Esophagus squamous epithelium (tissue), 5 donors: ENCODE data around the gene KRTAP3-2. TPM values are rescaled to one million over a fixed set of nuclear protein-coding genes. Genes with fewer than 3 reads are reported as not detected.
A peak's percentile ranks its signal among the peaks of the same experiment; 100 is the strongest.

Experiments
- DNase-seq: peaks from one replicate; lab custom pipeline; 2025; lab: John Stamatoyannopoulos, UW
- H3K27ac ChIP-seq, 4 donors: fragments of 200-600 bp; sonication (generic); one replicate each; pipeline ENCODE4 v1.5.1; 2016 to 2019; ENCODE audit warnings: mild to moderate bottlenecking in 1 of 4
- H3K27me3 ChIP-seq, 4 donors: fragments of 200-600 bp; sonication (generic); 1 replicate in 3 of 4; 2 replicates in 1 of 4; pipeline versions ENCODE4 v1.5.1 to v1.6.0; 2017 to 2021; ENCODE audit warnings: antibody characterized with exemption in 1 of 4
- H3K36me3 ChIP-seq, 3 donors: fragments of 200-600 bp; sonication (generic); one replicate each; pipeline ENCODE4 v1.5.1; 2016 to 2019
- H3K4me1 ChIP-seq, 3 donors: fragments of 200-600 bp; sonication (generic); one replicate each; pipeline ENCODE4 v1.5.1; 2017 to 2019
- H3K4me3 ChIP-seq, 4 donors: fragments of 200-600 bp; sonication (generic); 1 replicate in 3 of 4; 2 replicates in 1 of 4; pipeline ENCODE4 v1.5.1; 2016 to 2019; ENCODE audit warnings: mild to moderate bottlenecking in 2 of 4, moderate library complexity in 1 of 4
- H3K9me3 ChIP-seq, 3 donors: fragments of 200-600 bp; sonication (generic); one replicate each; pipeline ENCODE4 v1.5.1; 2016 to 2019
- POLR2A ChIP-seq, 4 donors: fragments of 450-650 bp; IDR thresholded peaks; one replicate each; pipeline ENCODE4 v1.6.1; 2017; ENCODE audit warnings: antibody characterized with exemption in 4 of 4, mild to moderate bottlenecking in 4 of 4, moderate library complexity in 3 of 4
- WGBS, 2 donors: methylation state at CpG; one replicate each; pipeline ENCODE4 v1.1.5; 2018; 5-methylcytosine and 5-hydroxymethylcytosine counted together
- intact Hi-C: fragments of 100-400 bp; cut with DNase I; formaldehyde crosslinking; loops from one replicate; pipeline ENCODE4 v1.15.0; 2022
- total RNA-seq, 4 donors: library from RNA; depleted of rRNA; stranded (reverse); fragments of >200 nt; gene quantifications; one replicate each; pipeline ENCODE4 v1.1.0, GENCODE V29; 2016
- TF ChIP-seq, protein P1 (sequence below), 6 experiments: fragments of 450-650 bp in 4 of 6; fragments of 200-600 bp in 2 of 6; sonication (generic) in 2 of 6; IDR thresholded peaks; one replicate each; pipeline ENCODE4 v1.5.1; 2016 to 2019; ENCODE audit warnings: antibody characterized with exemption in 6 of 6, mild to moderate bottlenecking in 4 of 6, moderate library complexity in 4 of 6
- donor health status: DM: yes; HTN: yes; CAD: no.

The KRTAP3-2 gene
- total RNA-seq, 4 donors from 2014 or later = 0.57 TPM; not detected in 3

DNA sequence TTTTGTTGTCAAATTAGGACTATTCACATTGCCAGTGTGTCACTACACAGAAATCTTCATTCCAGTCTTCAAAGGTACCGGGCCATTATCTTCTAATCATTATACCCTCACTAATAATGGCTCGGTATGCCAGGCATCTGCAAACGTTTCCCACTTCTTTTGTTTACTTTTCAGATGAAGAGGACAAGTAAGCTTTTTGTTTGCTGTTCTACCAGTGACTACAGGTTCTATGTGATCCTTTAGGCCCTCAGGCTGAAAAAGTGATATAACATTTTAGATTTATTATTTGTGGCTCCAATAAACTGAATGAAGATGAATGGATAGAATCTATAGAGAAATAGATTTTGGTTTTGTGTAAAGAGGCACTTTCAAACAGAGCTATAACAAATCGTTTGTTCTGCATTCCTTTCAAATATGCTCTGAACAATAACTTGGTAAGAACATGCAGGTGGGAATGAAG lies 9.6 kb upstream of the KRTAP3-2 start:
- no peaks in the 10 kb centered on the region for H3K36me3 ChIP-seq
- H3K27me3 ChIP-seq = no peaks in the 10 kb centered on the region
- intact Hi-C loops = no loop called here
- DNase-seq = no peak
- 31 to 36% methylated on average over 4 of the region's 4 CpGs for WGBS, 2 donors
- no peak overlapping the region for H3K27ac ChIP-seq
- H3K4me3 ChIP-seq = no peak overlapping the region
- TF ChIP-seq POLR2A (IDR thresholded peaks at IDR 0.05) = no peak
- TF ChIP-seq, protein P1, sequence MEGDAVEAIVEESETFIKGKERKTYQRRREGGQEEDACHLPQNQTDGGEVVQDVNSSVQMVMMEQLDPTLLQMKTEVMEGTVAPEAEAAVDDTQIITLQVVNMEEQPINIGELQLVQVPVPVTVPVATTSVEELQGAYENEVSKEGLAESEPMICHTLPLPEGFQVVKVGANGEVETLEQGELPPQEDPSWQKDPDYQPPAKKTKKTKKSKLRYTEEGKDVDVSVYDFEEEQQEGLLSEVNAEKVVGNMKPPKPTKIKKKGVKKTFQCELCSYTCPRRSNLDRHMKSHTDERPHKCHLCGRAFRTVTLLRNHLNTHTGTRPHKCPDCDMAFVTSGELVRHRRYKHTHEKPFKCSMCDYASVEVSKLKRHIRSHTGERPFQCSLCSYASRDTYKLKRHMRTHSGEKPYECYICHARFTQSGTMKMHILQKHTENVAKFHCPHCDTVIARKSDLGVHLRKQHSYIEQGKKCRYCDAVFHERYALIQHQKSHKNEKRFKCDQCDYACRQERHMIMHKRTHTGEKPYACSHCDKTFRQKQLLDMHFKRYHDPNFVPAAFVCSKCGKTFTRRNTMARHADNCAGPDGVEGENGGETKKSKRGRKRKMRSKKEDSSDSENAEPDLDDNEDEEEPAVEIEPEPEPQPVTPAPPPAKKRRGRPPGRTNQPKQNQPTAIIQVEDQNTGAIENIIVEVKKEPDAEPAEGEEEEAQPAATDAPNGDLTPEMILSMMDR (IDR thresholded peaks at IDR 0.05) = no peak
- H3K9me3 ChIP-seq = no peaks in the 10 kb centered on the region
- peaks cover 0 to 16% (median 0%) of the 10 kb centered on the region in 3 donors for H3K4me1 ChIP-seq

DNA sequence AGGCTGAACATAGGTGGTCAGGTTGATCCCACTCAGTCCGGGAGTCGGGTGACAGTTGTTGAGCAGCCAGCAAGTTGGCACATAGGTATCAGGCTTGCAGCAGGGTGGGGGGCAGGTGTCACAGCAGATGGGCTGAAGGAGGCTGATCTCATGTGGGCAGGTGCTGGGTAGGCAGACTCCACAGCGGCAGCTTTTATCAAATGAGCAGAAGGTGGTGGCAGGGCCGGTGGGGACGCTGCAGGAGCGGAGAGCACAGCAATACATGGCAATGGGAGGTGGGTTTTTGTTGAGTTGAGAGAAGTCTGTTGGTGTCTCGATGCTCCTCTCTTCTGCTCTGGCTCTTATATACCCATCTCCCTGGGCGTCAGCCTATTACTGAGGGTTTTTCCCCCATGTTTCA lies 9.1 kb upstream of the KRTAP3-2 start, which contains the start of gene KRTAP3-1:
Gene KRTAP3-1 (minus strand): TSS at position 318 of the 400 bp plus-strand sequence. CDS start 54 bp downstream, at position 264.
- Histone ChIP-seq H3K9me3 (no peaks in the 10 kb centered on the region), H3K27ac (no peak within 1 kb of the TSS), H3K36me3 (no peaks in the 10 kb centered on the region), H3K4me1 (peaks cover 0 to 21% (median 0%) of the 10 kb centered on the region in 3 donors), H3K27me3 (no peaks in the 10 kb centered on the region), H3K4me3 (no peak within 1 kb of the TSS)
- WGBS, 2 donors = 82 to 86% methylated on average over 7 to 8 of the region's 8 CpGs
- intact Hi-C loops = no loop called here
- no peak for DNase-seq
- no peak for TF ChIP-seq POLR2A (IDR thresholded peaks at IDR 0.05)
- TF ChIP-seq, protein P1 (IDR thresholded peaks at IDR 0.05) = no peak

DNA sequence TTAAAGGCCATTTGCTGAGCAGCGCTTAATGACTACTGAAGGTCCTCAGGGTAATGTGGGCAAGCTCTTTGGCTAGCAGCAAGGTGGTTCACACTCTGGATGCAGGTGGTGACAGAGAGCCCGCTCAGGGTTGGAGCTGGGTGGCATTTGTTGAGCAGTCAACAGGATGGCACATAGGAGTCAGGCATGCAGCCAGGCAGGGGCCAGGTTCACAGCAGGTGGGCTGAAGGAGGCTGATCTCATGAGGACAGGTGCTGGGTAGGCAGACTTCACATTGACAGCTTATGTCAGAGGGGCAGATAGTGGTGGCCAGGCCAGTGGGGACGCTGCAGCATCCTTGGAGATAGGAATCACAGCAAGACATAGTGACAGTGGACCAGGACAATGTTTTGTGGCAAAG lies 4.7 kb upstream of the KRTAP3-2 start:
- no peak for DNase-seq
- Histone ChIP-seq H3K27me3 (peaks cover 0 to 13% (median 0%) of the 10 kb centered on the region in 4 donors), H3K36me3 (no peaks in the 10 kb centered on the region), H3K4me3 (no peak overlapping the region), H3K4me1 (peaks cover 0 to 34% (median 4%) of the 10 kb centered on the region in 3 donors), H3K9me3 (no peaks in the 10 kb centered on the region), H3K27ac (no peak overlapping the region)
- intact Hi-C loops = no loop called here
- WGBS, 2 donors = 86 to 97% methylated on average over 3 of the region's 3 CpGs
- TF ChIP-seq, protein P1 (IDR thresholded peaks at IDR 0.05) = no peak
- no peak for TF ChIP-seq POLR2A (IDR thresholded peaks at IDR 0.05)

DNA sequence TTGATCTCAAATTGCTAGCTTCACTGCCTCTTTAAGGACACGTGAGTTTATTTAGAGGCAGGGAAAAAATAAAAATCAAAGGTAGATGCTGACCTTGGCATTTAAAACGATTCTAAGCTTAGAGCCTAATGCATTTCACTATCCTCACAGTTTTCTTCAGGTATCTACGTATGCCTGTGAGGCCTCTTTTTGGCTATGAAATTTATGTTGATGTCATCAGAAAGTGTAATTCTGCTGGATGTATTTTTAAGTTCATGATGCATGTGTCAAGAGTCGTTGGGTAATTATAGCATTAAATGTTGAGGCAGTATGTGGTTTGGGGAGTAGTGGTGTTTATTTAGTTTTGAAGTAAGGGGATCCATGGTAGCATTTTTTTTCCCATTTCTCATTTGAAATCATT lies 4.2 kb upstream of the KRTAP3-2 start:
- Histone ChIP-seq H3K4me1 (peaks cover 0 to 29% (median 4%) of the 10 kb centered on the region in 3 donors), H3K9me3 (no peaks in the 10 kb centered on the region), H3K4me3 (no peak overlapping the region), H3K27me3 (peaks cover 0 to 16% (median 0%) of the 10 kb centered on the region in 4 donors), H3K27ac (no peak overlapping the region), H3K36me3 (no peaks in the 10 kb centered on the region)
- TF ChIP-seq, protein P1 (IDR thresholded peaks at IDR 0.05) = no peak
- no peak for TF ChIP-seq POLR2A (IDR thresholded peaks at IDR 0.05)
- no peak for DNase-seq
- intact Hi-C loops = no loop called here
- WGBS, 2 donors = 53% methylated on average over 4 of the region's 4 CpGs

DNA sequence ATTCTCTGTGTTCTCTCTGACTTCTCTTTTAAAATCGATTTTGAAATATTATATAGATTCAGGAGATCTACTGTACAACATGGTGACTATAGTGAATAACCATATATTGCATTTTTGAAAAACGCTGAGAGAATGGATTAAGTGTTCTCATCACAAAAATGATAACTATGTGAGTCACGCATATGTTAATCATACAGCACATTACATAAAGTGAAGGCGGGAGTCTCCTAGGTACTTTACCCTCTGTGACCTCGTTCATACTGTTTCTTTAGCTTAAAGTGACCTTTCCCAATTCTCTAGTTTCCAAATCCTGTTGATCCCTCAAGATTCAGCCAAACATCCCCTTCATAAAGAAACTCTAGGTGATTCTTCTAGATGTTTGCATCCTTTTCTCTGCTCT lies 3.1 kb upstream of the KRTAP3-2 start:
- Histone ChIP-seq H3K27me3 (peaks cover 0 to 24% (median 0%) of the 10 kb centered on the region in 4 donors), H3K4me1 (peaks cover 0 to 25% (median 4%) of the 10 kb centered on the region in 3 donors), H3K27ac (peak overlapping the region in 3 of 4 donors; percentile 33 to 78 (median 62)), H3K9me3 (no peaks in the 10 kb centered on the region), H3K4me3 (no peak overlapping the region), H3K36me3 (no peaks in the 10 kb centered on the region)
- no peak for TF ChIP-seq POLR2A (IDR thresholded peaks at IDR 0.05)
- WGBS, 2 donors = 24 to 32% methylated on average over 5 of the region's 5 CpGs
- no peak for DNase-seq
- intact Hi-C loops = no loop called here
